Measurements from ENCODE around the gene NXPE1.

DNA sequence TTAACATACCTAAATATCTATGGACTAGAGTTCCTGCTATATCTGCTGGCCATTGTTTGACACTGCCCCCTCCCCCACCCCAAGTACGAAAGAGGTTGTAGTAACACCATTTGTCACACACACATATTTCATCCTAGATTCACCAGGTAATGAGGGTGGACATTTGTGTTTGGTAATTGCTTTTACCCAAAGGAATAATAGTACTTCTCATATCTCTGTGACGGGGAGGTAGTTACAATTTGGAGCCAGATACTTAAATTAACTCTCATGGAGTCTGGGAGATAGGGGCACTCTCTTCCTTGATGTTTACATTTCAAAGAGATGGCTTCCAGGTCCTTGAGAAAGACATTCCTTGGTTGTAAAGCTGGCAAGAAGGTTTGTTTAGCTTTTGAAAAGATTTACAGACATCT lies 81.7 kb downstream of the NXPE1 start:
- TF ChIP-seq POLR2A (IDR thresholded peaks at IDR 0.05; ENCODE audit: low read length), result no peak
- no peak for TF ChIP-seq NR3C1 (IDR thresholded peaks at IDR 0.05)
- no peak for TF ChIP-seq FOSL2 (IDR thresholded peaks at IDR 0.05)
- TF ChIP-seq FOSL2 (CRISPR knock-in tag; IDR thresholded peaks at IDR 0.05), result no peak
- TF ChIP-seq, protein P1, sequence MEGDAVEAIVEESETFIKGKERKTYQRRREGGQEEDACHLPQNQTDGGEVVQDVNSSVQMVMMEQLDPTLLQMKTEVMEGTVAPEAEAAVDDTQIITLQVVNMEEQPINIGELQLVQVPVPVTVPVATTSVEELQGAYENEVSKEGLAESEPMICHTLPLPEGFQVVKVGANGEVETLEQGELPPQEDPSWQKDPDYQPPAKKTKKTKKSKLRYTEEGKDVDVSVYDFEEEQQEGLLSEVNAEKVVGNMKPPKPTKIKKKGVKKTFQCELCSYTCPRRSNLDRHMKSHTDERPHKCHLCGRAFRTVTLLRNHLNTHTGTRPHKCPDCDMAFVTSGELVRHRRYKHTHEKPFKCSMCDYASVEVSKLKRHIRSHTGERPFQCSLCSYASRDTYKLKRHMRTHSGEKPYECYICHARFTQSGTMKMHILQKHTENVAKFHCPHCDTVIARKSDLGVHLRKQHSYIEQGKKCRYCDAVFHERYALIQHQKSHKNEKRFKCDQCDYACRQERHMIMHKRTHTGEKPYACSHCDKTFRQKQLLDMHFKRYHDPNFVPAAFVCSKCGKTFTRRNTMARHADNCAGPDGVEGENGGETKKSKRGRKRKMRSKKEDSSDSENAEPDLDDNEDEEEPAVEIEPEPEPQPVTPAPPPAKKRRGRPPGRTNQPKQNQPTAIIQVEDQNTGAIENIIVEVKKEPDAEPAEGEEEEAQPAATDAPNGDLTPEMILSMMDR (IDR thresholded peaks at IDR 0.05), result no peak
